Hair follicle dermal papilla cell (primary cell): ENCODE measurements around the gene CERKL. TPM values are rescaled to one million over a fixed set of nuclear protein-coding genes. Genes with fewer than 3 reads are reported as not detected.

Experiments
- total RNA-seq: library from RNA; depleted of rRNA; stranded (reverse); fragments of >200 nt; gene quantifications from 2 replicates; pipeline ENCODE4 v1.2.3, GENCODE V29; 2012

CERKL gene, protein sequence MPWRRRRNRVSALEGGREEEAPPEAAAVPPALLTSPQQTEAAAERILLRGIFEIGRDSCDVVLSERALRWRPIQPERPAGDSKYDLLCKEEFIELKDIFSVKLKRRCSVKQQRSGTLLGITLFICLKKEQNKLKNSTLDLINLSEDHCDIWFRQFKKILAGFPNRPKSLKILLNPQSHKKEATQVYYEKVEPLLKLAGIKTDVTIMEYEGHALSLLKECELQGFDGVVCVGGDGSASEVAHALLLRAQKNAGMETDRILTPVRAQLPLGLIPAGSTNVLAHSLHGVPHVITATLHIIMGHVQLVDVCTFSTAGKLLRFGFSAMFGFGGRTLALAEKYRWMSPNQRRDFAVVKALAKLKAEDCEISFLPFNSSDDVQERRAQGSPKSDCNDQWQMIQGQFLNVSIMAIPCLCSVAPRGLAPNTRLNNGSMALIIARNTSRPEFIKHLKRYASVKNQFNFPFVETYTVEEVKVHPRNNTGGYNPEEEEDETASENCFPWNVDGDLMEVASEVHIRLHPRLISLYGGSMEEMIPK
- total RNA-seq, result under 0.01 TPM in 1 of 2 replicates, not detected in the other

DNA sequence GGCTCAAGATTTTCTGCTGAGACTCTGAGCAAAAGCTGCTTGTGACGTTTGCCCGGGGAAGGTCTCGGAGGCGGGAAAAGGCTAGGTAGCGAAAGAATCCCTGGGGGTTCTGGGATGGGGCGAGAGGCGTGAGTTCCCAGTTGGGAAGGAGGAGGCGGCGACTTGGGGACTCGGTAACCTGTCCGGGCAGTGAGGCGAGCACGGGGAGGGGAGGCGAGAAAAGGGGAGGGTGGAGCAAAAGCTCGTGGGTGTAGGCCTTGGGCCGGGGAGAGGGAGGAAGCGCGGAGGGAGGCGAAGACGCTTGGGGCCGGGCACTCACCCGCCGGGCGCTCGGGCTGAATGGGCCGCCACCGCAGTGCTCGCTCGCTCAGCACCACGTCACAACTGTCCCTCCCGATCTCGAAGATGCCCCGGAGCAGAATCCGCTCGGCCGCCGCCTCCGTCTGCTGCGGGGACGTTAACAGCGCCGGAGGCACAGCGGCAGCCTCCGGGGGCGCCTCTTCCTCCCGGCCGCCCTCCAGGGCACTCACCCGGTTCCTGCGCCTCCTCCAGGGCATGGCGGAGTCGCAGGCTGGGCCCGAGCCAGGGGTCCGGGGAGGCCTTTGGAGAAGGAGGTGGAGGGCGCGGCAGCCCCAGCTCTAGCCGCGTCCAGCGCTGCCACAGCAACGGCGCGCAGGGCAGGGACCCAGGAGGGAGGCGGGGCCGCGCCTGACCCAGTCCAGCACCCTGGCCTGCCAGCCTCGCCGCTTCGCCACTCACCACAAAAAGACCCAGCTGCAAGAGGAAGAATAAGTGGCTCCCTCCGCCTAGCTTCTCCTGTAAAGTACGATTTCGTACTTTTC lies at the start of gene CERKL:
Gene CERKL (minus strand): TSS at position 656 of the 842 bp plus-strand sequence. CDS start 99 bp downstream, at position 557.

DNA sequence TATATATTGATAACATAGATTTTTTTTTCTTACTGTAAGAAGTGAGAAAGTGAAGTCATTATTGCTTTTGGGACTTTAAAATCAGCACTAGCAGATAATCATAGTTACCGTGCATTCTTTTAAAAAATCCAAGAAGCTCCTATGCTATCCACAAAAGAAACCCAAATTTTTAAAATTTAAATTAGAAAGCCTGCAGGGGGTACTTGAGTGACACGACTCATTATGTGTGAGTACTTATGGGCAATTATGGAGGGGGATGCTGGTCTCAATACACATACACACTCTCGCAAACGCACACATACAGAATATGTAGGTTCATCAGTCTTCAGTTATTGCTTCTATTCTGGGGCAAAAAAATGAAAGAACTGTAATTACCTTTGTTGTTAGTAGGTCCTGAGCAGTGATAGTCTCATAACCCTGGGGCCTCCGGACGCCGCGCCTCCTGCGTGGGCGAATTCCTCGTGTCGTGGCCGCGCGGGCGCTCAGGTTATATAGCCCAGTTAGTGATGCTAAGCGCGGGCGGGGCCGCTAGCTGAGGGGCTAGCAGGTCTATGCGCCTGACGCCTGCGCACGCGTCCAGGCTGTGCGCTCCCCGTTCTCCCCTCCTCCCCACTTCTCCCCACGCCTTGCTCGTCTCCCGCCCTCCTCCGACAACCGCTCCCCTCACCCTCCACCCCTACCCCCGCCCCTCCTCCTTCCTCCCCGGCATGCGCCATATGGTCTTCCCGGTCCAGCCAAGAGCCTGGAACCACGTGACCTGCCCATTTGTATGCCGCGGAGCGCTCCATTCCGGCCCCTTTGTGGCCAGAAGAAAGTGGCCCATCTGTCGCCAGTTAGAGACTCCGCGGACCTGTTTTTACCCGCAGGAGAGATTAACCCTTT lies 23.4 kb upstream of the CERKL start, which contains the start of gene NEUROD1:
Gene NEUROD1 (minus strand): TSS at position 463 of the 882 bp plus-strand sequence. CDS start 1,657 bp downstream, outside the sequence.

Other genes starting within 250 kb of the CERKL start
- gene ITGA4, start 199.7 kb downstream of the CERKL start, total RNA-seq, result 60.7 and 79.2 TPM in 2 replicates
- not detected in 2 replicates for gene NEUROD1, start 23.4 kb upstream of the CERKL start, total RNA-seq
- gene ITPRID2, start 234.6 kb upstream of the CERKL start, total RNA-seq, result 96.2 and 101 TPM in 2 replicates